GM18867 (cell line): Measurements from ENCODE around the gene CCDC9.
"Not testable (repeated sequence)": the region's sequence is repeated elsewhere in the genome, so short reads cannot be mapped to it uniquely, and the experiment has no call there.

Source experiments
- ATAC-seq: cut with Tn5 transposase; IDR thresholded peaks from one replicate; pipeline ENCODE4 v1.9.1; 2021; ENCODE audit warnings: mild to moderate bottlenecking, moderate library complexity; ENCODE audit not compliant: unreplicated experiment

The CCDC9 gene

DNA sequence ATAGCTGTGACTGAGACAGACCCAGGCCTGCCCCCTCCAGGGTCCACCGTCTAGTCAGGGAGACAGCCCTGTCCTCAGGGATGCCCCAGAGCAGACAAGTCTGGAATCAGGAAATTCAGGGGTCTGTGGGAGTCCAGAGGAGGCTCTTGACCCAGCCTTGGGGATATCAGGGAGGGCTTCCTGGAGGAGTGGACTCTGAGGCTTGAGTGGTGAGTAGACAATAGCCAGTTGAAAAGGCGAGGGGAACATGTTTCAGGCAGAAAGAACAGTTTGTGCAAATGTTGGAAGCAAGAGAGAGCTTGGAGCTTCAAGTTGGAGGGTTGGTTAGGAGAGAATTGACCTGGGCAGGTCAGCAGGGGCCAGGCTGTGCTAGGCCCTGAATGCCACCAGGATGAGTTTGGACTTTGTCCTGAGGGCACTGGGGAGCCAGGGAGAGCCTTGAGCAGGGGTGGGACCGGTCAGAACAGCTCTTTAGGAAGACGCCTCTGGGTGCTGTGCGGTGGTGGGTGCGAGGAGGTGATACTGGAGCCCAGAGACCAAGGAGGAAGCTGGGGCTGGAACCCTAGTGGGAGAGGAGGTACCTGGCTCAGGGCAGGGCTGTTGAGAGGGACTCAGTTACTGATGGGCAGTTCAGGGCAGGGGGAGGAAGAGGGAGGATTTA lies 2.7 kb downstream of the CCDC9 start:
- no peak for ATAC-seq

DNA sequence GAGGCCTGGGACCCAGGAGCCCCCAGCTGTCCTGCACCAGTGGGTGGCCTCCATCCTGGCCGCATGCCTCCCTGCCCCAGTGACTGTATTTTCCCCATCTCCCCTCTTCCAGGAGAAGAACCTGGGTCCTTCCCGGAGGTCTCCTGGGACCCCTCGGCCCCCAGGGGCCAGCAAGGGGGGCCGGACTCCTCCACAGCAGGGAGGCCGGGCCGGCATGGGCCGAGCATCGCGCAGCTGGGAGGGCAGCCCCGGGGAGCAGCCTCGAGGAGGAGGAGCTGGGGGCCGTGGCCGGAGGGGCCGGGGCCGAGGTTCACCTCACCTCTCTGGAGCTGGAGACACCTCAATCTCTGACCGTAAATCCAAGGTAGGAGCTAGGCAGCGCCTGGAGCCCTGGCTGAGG lies 4.2 kb downstream of the CCDC9 start:
- no peak for ATAC-seq

DNA sequence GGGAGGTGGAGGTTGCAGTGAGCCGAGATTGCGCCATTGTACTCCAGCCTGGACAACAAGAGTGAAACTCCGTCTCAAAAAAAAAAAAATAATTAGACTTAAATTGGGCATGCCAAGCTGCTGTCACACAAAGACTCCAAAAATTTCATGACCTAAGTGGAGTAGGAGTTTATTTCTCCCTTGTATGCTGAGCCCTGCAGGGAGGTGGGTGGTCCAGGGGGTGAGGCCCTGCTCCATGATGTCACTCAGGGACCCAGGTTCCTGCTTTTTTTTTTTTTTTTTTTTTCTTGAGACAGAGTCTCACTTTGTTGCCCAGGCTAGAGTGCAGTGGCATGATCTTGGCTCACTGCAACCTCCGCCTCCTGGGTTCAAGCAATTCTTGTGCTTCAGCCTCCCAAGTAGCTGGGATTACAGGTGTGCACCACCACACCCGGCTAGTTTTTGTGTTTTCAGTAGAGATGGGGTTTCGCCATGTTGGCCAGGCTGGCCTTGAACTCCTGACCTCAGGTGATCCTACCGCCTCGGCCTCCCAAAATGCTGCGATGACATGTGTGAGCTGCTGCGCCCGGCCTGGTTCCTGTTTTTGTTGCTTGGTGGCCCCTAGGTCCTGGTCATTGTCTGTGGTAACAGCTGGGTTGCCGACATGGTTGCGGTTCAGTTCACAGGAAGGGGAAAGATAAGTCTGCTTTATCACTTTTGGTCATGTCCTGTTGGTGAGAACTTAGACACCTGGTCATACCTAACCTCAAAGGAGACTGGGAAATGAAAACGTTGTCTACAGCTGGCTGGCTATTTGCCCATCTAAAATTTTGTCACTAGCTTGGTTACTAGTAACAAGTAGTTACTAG lies 5.8 kb downstream of the CCDC9 start:
- ATAC-seq, result peak; percentile 77

DNA sequence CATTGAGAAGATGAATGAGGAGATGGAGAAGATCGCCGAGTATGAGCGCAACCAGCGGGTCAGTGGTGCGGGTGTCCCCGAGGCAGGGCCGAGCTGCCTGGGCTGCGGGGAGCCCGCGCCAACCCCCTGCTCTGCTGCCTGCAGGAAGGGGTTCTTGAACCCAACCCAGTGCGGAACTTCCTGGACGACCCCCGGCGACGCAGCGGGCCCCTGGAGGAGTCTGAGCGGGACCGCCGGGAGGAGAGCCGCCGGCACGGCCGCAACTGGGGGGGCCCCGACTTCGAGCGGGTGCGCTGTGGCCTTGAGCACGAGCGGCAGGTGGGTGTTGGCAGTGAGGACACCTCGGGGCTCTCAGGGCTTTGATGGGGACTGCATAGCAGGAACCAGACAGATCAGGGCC lies 8.3 kb downstream of the CCDC9 start:
- ATAC-seq, result no peak

DNA sequence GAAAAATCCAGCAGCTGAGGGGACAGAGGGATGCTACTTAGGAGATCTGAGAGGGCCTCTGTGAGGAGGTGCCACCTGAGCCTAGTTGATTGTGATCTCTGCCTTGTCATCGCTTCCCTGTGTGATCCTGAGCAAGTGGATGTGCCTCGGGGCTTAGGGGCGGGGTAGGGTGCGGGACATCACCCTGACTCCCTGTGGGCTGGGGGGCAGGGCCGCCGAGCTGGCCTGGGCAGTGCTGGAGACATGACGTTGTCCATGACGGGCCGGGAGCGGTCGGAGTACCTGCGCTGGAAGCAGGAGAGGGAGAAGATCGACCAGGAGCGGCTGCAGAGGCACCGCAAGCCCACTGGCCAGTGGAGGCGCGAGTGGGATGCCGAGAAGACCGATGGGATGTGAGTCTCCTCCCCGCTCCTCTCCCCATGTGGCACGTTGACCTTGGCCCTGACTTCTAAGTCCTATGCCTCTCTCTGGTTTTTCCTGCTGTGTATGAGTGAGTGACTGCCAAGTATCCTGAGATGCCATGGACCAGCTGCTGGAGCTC lies 10.1 kb downstream of the CCDC9 start:
- ATAC-seq, result no peak

DNA sequence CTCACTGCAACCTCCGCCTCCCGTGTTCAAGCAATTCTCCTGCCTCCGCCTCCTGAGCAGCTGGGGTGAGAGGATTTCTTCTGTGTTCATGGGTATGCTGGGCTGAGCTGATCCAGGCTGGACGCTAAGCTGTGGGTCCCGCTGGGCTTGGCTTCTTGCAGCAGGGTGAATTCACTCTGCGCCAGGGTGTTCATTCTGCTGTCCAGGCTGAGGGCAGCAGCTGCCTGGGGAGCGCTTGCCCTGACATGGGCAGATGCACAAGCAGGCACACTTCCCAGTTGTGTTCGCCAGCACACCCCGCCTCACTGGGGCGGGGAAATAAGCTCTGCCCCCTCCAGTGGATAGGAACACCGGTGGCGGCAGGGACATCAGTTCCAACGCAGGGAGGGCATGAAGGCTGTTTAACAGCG lies 11.0 kb downstream of the CCDC9 start:
- no peak for ATAC-seq

DNA sequence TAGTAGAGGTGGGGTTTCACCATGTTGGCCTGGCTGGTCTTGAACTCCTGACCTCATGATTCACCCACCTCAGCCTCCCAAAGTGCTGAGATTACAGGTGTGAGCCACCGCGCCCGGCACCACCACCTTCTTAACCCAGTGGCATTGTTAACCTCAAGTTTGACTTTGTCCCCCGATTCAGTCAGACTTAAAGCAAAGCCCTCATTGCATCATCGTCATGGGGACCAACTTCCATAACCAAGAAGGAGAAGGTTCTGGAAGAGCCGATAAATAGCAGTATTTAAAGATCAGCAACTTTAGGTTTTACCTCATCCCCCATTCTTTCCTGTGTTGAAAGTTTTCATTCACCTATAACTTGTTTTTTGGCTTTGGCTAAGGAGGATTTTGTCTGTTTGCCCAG lies 11.7 kb downstream of the CCDC9 start:
- ATAC-seq, result no peak

DNA sequence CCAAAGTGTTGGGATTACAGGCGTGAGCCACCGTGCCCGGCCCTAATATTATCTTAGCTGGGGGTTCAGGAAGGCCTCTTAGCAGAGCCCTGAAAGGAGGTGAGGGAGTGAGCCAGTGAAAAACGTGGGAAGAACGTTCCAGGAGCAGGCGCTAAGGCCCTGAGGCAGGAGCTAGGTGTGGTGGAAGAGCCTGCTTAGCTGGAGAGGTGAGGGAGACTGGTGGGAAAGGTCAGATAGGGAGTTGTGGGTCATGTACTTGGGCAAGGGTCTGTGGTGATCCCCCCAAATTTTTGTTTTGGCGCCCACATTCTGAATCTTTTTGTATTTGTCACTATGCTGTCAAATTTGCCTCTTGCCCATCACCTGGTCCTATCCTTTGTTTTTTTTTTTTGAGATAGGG lies 13.3 kb downstream of the CCDC9 start:
- ATAC-seq, result no peak

DNA sequence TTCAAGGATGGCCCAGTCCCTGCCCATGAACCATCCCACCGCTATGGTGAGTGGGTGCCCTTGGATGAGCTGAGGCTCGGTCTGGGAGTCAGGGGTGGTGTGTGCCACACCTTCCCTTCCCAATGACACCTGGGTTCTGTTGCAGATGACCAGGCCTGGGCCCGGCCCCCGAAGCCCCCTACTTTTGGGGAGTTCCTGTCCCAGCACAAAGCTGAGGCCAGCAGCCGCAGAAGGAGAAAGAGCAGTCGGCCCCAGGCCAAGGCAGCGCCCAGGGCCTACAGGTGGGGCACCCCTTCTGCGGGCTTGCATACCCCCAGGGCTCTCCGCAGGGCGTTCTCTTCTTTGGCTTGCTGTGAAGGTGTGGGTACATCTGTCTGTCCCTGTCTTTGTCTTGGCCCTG lies 14.1 kb downstream of the CCDC9 start:
- no peak for ATAC-seq

DNA sequence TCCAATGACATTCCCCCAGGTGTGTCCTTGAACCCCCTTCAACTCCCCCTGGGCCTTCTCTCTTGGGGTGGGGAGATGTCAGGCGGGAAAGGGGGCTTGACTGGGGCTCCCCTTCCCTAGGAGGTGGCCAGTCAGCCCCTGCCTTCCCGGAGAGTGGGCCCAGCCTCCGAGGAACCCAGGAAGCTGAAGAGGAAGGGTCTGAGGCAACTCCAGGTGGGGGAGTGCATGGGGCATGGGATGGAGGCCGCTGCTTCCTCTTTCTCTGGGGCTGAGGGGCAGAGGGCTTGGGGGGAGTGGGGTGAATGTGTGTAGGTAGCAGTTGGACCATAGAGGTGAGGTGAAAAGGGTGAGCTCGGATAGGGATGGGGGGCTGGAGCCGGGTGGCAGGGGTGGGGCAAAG lies 15.6 kb downstream of the CCDC9 start:
- ATAC-seq, result no peak

DNA sequence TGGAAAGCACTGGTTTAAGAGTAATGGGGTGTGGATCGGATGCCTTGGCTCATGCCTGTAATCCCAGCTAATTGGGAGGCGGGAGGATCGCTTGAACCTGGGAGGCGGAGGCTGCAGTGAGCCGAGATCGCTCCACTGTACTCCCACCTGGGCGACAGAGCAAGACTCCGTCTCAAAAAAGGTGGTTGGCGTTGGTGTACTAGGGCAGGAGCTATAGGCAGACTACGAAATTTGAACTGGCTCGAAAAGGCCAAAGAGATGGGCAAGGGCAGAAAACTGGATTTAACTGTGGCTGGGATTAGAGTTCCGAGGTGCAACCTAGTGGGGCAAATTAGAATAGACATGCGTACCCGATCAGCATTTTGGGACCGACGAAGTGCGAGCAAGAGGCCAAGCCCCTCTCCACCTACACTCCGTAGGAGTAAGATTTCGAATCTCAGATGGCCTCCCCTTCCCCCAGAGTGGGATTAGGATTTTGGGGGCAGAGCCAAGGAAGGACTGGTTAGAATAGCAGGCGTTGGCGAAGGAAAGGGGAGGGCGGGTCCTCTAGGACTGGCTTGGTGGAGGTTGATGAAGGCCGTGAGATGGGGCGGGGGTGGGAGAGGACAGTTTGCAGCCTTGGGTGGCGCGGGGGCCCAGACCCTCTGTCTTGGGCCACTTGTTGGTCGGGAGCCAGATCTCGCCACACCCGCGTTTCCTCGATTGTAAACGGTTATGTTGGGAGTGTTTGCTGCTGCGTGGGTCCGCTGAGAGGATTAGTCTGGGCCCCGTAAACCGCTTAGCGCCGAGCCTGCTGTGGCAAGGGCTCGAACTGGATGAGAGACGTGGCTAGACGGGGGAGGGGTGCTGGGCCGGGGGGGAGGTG lies 16.4 kb downstream of the CCDC9 start:
- ATAC-seq, result no peak

DNA sequence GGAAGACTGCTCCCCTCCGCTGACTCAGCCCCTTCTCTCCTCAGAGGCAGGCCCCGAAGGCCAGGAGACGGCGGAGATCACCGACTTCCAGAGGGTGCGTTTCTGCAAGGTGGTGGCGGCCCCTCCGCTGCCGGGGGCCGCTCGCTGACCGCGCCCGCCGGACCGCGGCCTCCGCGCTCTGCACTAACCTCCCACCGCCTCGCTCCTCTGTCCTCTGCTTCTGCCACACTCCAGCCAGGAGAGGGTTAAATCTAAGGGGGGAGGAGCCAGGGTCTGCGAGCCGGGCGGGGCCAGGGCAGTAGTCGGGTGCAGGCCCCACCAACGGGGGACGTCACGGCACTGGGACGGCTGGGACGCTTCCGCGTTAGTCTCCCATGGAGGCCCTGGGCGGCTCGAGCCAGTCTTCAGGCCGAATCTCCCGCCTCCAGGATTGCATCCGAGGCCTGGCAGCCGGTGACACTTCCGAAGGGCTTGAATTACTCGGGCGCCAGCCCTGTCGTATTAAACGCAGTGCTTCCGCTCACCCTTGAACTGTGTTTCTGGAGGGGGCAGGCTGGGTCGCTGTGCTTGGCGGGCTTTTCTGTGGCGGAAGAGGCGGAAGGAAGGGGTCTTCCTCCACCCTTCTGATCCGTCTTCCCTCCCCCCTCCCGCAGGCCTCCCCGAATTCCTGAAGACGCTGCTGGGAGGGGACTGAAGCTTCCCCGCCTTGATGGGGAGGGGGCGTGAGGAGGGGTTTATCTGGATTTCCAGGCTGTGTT lies 17.2 kb downstream of the CCDC9 start:
- peak; percentile 53 for ATAC-seq

DNA sequence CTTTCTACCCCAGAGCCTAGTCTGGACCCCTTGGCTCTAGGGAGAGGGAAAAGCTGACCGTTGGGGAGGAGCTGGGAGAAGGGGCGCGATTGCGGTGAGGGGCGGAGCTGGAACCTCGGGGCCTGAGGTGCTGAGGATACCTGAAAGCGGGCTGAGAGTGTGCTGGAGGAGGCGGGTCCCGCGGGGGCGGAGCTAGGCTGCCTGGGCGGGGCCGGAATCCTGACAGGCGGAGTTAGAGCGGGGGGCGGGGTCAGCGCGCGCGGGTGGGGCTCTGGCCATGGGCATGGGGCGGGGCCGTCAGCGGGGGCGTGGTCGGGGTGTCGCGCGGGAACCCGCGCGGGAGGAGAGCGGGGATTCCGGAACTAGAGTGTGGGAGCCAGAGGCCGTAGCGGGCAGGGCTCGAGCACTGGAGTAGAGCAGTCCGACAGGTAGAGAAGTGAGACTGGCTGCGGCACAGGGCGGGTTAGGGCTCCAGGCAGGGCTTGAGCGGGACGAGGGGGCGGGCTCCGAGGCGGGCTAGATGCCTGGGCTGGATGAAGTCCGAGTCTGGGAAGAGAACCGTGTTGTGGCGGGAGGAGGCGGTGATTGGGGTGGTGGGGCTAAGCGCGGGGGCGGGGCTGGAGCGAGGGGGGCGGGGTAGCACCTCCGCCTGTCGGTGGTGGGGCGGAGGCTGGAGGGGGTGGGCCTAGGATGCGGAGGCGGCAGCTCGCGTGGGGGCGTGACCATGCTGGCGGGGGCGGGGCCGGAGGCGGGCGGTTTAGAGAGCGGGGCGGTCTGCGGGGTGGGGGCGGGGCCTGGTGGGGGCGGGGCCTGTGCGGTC lies 18.0 kb downstream of the CCDC9 start, which contains the start of gene INAFM1:
Gene INAFM1, plus strand, starts transcription at position 815 of the 820 bp plus-strand sequence. CDS start 35 bp downstream, outside the sequence.
- ATAC-seq, result peak; percentile 51

DNA sequence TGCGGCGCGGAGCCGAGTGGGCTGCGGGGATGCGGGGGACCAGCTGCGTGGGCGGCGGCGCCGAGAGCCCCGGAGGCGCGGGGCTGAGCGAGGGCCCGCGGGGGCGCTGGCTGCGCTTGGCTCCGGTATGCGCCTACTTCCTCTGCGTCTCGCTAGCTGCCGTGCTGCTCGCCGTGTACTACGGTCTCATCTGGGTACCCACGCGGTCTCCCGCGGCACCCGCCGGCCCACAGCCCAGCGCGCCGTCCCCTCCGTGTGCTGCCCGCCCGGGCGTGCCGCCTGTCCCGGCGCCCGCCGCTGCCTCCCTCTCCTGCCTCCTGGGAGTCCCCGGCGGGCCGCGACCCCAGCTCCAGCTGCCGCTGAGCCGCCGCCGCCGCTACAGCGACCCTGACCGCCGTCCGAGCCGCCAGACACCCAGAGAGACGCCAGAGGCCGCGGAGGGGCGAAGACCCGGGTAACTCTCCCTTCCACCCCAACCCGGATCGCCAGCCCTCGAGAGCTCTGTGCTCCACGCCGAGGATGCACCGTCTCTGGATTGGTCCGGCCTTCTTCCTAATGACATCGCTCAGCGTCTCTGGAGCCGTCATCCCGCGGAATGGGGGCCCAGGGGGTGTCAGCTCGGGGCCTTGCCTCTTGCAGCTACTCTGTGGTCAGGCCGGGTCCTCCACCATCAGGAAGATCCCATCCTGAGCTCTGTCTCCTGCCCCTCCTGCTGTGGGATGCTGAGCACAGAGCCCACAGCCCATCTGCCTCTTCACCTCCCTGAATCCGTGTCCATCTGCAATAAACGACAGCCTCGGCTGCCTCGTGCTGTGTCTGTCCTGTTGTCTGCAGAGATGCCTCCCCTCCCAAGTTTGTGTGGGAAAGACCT lies 18.8 kb downstream of the CCDC9 start:
- ATAC-seq, result peak; percentile 32

DNA sequence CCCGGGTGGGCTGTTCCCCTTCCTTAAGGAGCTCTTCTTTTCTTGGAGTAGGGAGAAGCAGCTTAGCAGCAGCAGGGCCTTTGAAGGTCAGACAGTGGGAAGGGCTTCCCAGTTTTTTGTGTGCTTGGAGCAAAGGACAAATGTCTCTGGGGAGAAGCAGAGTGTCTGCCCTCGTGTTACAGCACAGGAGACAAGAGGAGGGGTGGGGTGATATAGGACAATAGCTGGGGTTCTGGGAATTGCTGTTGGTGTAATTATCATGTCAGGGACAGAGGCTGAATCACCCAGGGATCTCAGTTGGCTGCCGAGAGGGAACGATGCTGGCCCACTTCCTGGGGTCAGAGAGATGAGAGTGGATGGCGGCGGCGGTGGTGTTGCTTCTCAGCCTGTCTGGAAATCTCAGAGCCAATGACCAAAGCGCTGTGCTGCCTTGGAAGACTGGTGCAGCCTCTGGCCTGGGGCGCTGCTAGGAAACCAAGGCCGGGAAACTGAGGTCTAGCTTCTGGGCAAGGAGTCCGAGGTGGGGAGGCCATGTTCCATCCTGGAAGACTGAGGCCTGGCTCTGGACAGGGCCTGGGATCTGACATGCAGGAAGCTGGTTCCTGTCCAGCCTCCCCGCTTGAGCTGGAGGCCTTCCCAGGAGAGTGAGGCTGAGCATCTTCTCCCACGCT lies 19.6 kb downstream of the CCDC9 start:
- ATAC-seq, result no peak

DNA sequence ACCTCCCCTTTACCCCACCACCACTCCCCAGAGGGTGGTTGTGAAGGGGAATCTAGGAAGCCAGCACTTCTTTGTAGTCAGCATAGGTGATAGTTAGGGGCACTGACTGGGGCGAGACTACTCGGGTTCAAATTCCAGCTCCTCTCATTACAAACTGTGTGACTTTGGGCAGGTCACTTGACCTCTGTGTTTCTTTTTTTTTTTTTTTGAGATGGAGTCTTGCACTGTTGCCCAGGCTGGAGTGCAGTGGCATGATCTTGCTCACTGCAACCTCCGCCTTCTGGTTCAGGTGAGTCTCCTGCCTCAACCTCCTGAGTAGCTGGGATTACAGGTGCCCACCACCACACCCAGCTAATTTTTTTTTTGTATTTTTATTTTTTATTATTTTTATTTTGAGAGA lies 20.2 kb downstream of the CCDC9 start:
- ATAC-seq, result not testable (repeated sequence)

DNA sequence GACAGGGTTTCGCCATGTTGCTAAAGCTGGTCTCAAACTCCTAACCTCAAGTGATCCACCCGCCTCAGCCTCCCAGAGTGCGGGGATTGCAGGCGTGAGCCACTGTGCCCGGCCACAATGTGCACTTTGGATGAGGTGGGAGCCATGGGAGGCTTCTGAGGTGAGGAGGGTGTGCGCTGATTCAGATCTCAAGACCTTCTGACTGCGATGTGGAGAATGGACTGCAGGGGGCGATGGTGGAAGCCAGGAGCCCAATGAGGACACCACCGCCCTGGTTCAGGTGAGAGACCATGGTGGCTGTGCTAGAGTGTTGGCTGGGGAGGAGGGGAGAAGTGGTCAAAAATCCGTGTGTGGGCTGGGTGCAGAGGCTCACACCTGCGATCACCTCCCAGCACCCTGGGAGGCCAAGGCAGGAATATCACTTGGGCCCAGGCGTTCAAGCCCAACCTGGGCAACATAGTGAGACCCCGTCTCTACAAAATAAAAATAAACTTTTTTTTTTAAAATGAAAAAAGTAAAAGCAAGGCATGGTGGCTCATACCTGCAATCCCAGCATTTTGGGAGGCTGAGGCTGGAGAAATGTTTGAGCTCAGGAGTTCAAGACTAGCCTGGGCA lies 24.0 kb downstream of the CCDC9 start:
- no peak for ATAC-seq
